ENCODE data around the gene NATD1. TPM values are rescaled to one million over a fixed set of nuclear protein-coding genes. Genes with fewer than 3 reads are reported as not detected.

Gene NATD1
- total and polyA plus RNA-seq, 10 of the 15 experiments (the other 5 are each of a cell fraction or from before 2014, with no cell fraction given) = 0.02 to 0.33 (median 0.15) TPM

DNA sequence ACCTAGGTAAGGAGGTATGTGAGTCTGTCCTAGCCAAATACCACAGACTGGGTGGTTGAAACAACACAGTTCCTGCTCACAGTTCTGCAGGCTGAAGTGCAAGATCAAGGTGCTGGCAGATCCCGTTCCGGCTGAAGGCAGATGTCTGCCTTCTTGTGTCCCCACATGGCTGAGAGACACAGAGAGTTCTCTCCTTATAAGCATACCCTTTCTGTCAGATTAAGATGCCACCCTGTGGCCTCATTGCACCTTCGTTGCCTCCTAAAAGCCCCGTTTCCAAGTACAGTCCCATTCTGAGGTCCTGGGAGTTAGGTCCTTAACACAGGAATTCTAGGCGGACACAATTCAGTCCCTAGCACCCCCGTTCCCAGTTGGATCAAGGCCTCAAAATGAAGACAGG is 30.1 kb downstream of the NATD1 start (continued):
- TF ChIP-seq RB1 (IDR thresholded peaks at IDR 0.05; ENCODE audit: borderline replicate concordance) (no peak), MXI1 (IDR thresholded peaks at IDR 0.05; ENCODE audit: low read depth, low read length) (no peak), NFYB (IDR thresholded peaks at IDR 0.05; ENCODE audit: insufficient read depth, low read depth, low read length) (no peak), CBFB (IDR thresholded peaks at IDR 0.05; ENCODE audit: low read depth) (no peak), BMI1 (IDR thresholded peaks at IDR 0.05; ENCODE audit: borderline replicate concordance) (no peak), CREB1 (IDR thresholded peaks at IDR 0.05; ENCODE audit: low read depth) (no peak), BHLHE40 (IDR thresholded peaks at IDR 0.05; ENCODE audit: borderline replicate concordance in 1 of 2, low read depth in 2 of 2, low read length in 1 of 2) (no peak), FOXK2 (IDR thresholded peaks at IDR 0.05) (no peak)
- TF ChIP-seq, protein P1, sequence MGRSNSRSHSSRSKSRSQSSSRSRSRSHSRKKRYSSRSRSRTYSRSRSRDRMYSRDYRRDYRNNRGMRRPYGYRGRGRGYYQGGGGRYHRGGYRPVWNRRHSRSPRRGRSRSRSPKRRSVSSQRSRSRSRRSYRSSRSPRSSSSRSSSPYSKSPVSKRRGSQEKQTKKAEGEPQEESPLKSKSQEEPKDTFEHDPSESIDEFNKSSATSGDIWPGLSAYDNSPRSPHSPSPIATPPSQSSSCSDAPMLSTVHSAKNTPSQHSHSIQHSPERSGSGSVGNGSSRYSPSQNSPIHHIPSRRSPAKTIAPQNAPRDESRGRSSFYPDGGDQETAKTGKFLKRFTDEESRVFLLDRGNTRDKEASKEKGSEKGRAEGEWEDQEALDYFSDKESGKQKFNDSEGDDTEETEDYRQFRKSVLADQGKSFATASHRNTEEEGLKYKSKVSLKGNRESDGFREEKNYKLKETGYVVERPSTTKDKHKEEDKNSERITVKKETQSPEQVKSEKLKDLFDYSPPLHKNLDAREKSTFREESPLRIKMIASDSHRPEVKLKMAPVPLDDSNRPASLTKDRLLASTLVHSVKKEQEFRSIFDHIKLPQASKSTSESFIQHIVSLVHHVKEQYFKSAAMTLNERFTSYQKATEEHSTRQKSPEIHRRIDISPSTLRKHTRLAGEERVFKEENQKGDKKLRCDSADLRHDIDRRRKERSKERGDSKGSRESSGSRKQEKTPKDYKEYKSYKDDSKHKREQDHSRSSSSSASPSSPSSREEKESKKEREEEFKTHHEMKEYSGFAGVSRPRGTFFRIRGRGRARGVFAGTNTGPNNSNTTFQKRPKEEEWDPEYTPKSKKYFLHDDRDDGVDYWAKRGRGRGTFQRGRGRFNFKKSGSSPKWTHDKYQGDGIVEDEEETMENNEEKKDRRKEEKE (IDR thresholded peaks at IDR 0.05) = no peak

DNA sequence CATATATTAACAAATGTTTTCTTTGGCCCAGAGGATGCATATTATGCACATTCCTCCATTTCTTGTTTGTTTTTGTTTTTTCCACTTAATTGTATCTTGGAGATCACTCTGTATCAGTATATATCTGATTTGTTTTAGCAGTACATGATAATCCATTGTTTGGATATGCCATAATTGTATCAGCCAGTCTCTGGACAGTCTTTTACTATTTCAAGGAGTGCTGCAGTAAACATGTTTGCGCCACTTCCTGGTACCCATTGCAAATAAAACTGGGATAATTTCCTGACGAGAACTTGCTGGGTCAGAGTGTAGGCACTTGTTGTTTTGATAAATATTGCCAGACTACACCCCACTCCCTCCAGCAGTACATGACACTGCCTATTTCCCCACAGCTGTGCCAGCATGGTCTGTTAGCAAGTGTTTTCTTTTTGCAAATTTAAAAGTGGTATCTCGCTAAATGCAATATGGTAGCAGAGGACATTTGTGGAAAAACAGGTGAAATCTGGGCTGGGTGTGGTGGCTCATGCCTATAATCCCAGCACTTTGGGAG is 34.3 kb downstream of the NATD1 start:
- H3K9me3 ChIP-seq (replicated peaks; ENCODE audit: control insufficient read depth, insufficient read depth, low read length) = no peaks in the 10 kb centered on the region
- RAD21 ChIA-PET (ENCODE audit: unreplicated experiment) = no interaction called here
- no peak overlapping the region for H2AFZ ChIP-seq (ENCODE audit: control insufficient read depth, low read depth, low read length)
- DNase-seq (ENCODE audit: low read depth, low spot score) (no peak), FAIRE-seq (no peak), ATAC-seq (no peak)
- H3K4me1 ChIP-seq (ENCODE audit: control insufficient read depth, insufficient read depth, low read length) = no peaks in the 10 kb centered on the region; the same call in 1 of the 2 replicates
- 97% methylated on average over 3 of the region's 3 CpGs for WGBS (ENCODE audit: insufficient coverage, insufficient replicate concordance, low lambda C conversion rate, missing lambda C conversion rate)
- H4K20me1 ChIP-seq (ENCODE audit: control insufficient read depth, insufficient read depth) = no peaks in the 10 kb centered on the region
- H3K4me3 ChIP-seq = no peak overlapping the region
- in situ Hi-C loops (cut with MboI) = loop anchor here (5.0 kb wide), 1 partner anchor 98 kb away; no protein-coding TSS in a partner anchor
- POLR2A ChIA-PET = no interaction called here
- SMC1A ChIA-PET (ENCODE audit: uncharacterized antibody, unreplicated experiment) = no interaction called here
- peaks cover 16% of the 10 kb centered on the region for H3K79me2 ChIP-seq (ENCODE audit: control insufficient read depth, insufficient read depth, low read length)
- CTCF ChIA-PET = no interaction called here
- no peak overlapping the region for H3K9ac ChIP-seq (ENCODE audit: control insufficient read depth, insufficient read depth, low read length)
- intact Hi-C loops (cut with micrococcal nuclease; ENCODE audit: unreplicated experiment) = no loop called here
- no peak overlapping the region for H3K27ac ChIP-seq (ENCODE audit: control insufficient read depth, insufficient read depth)
- H3K36me3 ChIP-seq (ENCODE audit: control insufficient read depth in 2 of 2, insufficient read depth in 2 of 2, low read length in 1 of 2) = no peaks in the 10 kb centered on the region; a peak in 1 of 4 replicates
- BruUV-seq (replicated peaks) = no TSS peak
- H3K27me3 ChIP-seq (replicated peaks in 1 of 2; ENCODE audit: control insufficient read depth in 2 of 2, insufficient read depth in 2 of 2, low read length in 1 of 2) = no peaks in the 10 kb centered on the region
- H3K4me2 ChIP-seq (ENCODE audit: control insufficient read depth, insufficient read depth) = no peak overlapping the region
- TF ChIP-seq WRNIP1 (IDR thresholded peaks at IDR 0.05; ENCODE audit: borderline replicate concordance, low read depth, low read length) (no peak), KAT2A (conservative IDR thresholded peaks at IDR 0.05; ENCODE audit: control insufficient read depth, low read depth, low read length) (no peak), ZNF384 (IDR thresholded peaks at IDR 0.05; ENCODE audit: borderline replicate concordance, low read depth, low read length) (no peak), SRF (IDR thresholded peaks at IDR 0.05; ENCODE audit: low read depth in 2 of 2, low read length in 2 of 2) (no peak), POLR2A (IDR thresholded peaks at IDR 0.05; ENCODE audit: low read depth, low read length) (no peak), MEF2B (IDR thresholded peaks at IDR 0.05; ENCODE audit: partially characterized antibody, poor library complexity, severe bottlenecking) (no peak), MEF2A (IDR thresholded peaks at IDR 0.05; ENCODE audit: insufficient read depth, low read depth, low read length) (no peak), CBX3 (IDR thresholded peaks at IDR 0.05; ENCODE audit: borderline replicate concordance, low read depth) (no peak), RAD21 (IDR thresholded peaks at IDR 0.05; ENCODE audit: insufficient read depth, low read depth, low read length) (no peak), JUND (IDR thresholded peaks at IDR 0.05; ENCODE audit: low read depth, low read length) (no peak)
